NCI-H1417 (cell line): ENCODE results near the gene ANKRD50.

ENCODE experiments used
- DNase-seq, 3 experiments: peaks; one replicate each; lab custom pipeline; 2025; lab: John Stamatoyannopoulos, UW

ANKRD50 gene

GRCh38 chr4:124712372-124713184, at the start of gene ANKRD50:
Gene ANKRD50, minus strand, starts transcription at chr4:124712732. Its CDS starts 2,221 bp downstream, at chr4:124710511.
- DNase-seq, result peak; percentile 85 to 96 (median 95)

GRCh38 chr4:124757126-124757525, 44.6 kb upstream of the ANKRD50 start:
- no peak for DNase-seq

- DNase-seq, result no peak
Observed at GRCh38 chr4:124754681-124755080, 42.1 kb upstream of the ANKRD50 start.

GRCh38 chr4:124753941-124754581, 41.5 kb upstream of the ANKRD50 start:
- peak in 1 of 3 experiments; percentile 29 for DNase-seq

GRCh38 chr4:124749421-124749820, 36.9 kb upstream of the ANKRD50 start:
- DNase-seq, result no peak

GRCh38 chr4:124748965-124749364, 36.4 kb upstream of the ANKRD50 start:
- DNase-seq, result no peak

- DNase-seq, result no peak
Observed at GRCh38 chr4:124745985-124746801, 33.7 kb upstream of the ANKRD50 start.

GRCh38 chr4:124743711-124744110, 31.2 kb upstream of the ANKRD50 start:
- no peak for DNase-seq

- no peak for DNase-seq
Observed at GRCh38 chr4:124740501-124740900, 28.0 kb upstream of the ANKRD50 start.

GRCh38 chr4:124738994-124739393, 26.5 kb upstream of the ANKRD50 start:
- DNase-seq, result no peak

- DNase-seq, result no peak
Observed at GRCh38 chr4:124737619-124738018, 25.1 kb upstream of the ANKRD50 start.

GRCh38 chr4:124736526-124736925, 24.0 kb upstream of the ANKRD50 start:
- DNase-seq, result no peak

GRCh38 chr4:124727331-124727890, 14.9 kb upstream of the ANKRD50 start:
- no peak for DNase-seq

- DNase-seq, result no peak
Observed at GRCh38 chr4:124726269-124726668, 13.7 kb upstream of the ANKRD50 start.

GRCh38 chr4:124722071-124722470, 9.5 kb upstream of the ANKRD50 start:
- DNase-seq, result no peak

- no peak for DNase-seq
Observed at GRCh38 chr4:124717101-124717500, 4.6 kb upstream of the ANKRD50 start.

- DNase-seq, result peak; percentile 33 to 93 (median 85)
Observed at GRCh38 chr4:124713185-124713592, 657 bp upstream of the ANKRD50 start.

GRCh38 chr4:124711471-124712371, 811 bp downstream of the ANKRD50 start:
- peak; percentile 60 to 90 (median 88) for DNase-seq

GRCh38 chr4:124710911-124711310, 1.6 kb downstream of the ANKRD50 start:
- DNase-seq, result peak in 2 of 3 experiments; percentile 20 to 36

- no peak for DNase-seq
Observed at GRCh38 chr4:124710015-124710741, 2.4 kb downstream of the ANKRD50 start.
